WI38 (cell line): ENCODE measurements around the gene GUCY2D.
"Not testable (repeated sequence)": the region's sequence is repeated elsewhere in the genome, so short reads cannot be mapped to it uniquely, and the experiment has no call there.

Source experiments
- H3K4me3 ChIP-seq: 2 replicates; pipeline ENCODE4 v1.5.1; 2011; ENCODE audit warnings: low read depth, mild to moderate bottlenecking, control low read depth, low read length
- TF ChIP-seq, protein P1 (sequence below): IDR thresholded peaks from 2 replicates; pipeline ENCODE4 v1.5.1; 2012; ENCODE audit warnings: low read depth, mild to moderate bottlenecking, control low read depth, low read length

The GUCY2D gene

GRCh38 chr17:8057691-8058114 is 55.3 kb downstream of the GUCY2D start:
- TF ChIP-seq, protein P1, sequence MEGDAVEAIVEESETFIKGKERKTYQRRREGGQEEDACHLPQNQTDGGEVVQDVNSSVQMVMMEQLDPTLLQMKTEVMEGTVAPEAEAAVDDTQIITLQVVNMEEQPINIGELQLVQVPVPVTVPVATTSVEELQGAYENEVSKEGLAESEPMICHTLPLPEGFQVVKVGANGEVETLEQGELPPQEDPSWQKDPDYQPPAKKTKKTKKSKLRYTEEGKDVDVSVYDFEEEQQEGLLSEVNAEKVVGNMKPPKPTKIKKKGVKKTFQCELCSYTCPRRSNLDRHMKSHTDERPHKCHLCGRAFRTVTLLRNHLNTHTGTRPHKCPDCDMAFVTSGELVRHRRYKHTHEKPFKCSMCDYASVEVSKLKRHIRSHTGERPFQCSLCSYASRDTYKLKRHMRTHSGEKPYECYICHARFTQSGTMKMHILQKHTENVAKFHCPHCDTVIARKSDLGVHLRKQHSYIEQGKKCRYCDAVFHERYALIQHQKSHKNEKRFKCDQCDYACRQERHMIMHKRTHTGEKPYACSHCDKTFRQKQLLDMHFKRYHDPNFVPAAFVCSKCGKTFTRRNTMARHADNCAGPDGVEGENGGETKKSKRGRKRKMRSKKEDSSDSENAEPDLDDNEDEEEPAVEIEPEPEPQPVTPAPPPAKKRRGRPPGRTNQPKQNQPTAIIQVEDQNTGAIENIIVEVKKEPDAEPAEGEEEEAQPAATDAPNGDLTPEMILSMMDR: peak; percentile 61
- H3K4me3 ChIP-seq: no peak overlapping the region

GRCh38 chr17:8059131-8059530 is 56.7 kb downstream of the GUCY2D start:
- no peak overlapping the region for H3K4me3 ChIP-seq
- TF ChIP-seq, protein P1: no peak

- H3K4me3 ChIP-seq: no peak overlapping the region
- TF ChIP-seq, protein P1: peak; percentile 55
Measured at GRCh38 chr17:8060274-8060673, 57.9 kb downstream of the GUCY2D start.

GRCh38 chr17:8061851-8062250 is 59.4 kb downstream of the GUCY2D start:
- not testable (repeated sequence) for H3K4me3 ChIP-seq

DNA sequence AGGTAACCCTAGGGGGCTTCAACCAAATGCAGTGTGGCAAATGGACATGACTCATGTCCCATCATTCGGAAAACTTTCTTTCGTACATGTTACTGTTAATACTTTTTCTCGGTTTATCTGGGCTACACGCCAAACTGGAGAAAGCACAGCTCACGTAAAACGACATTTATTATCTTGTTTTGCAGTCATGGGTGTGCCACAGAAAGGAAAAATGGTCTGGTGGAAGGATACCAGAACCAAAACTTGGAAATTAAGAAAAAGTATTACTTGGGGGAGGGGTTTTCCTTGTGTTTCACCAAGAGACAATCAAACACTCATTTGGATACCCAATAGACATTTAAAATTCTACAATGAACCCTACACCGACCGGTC is 60.0 kb downstream of the GUCY2D start:
- H3K4me3 ChIP-seq: no peak overlapping the region
- TF ChIP-seq, protein P1: no peak

DNA sequence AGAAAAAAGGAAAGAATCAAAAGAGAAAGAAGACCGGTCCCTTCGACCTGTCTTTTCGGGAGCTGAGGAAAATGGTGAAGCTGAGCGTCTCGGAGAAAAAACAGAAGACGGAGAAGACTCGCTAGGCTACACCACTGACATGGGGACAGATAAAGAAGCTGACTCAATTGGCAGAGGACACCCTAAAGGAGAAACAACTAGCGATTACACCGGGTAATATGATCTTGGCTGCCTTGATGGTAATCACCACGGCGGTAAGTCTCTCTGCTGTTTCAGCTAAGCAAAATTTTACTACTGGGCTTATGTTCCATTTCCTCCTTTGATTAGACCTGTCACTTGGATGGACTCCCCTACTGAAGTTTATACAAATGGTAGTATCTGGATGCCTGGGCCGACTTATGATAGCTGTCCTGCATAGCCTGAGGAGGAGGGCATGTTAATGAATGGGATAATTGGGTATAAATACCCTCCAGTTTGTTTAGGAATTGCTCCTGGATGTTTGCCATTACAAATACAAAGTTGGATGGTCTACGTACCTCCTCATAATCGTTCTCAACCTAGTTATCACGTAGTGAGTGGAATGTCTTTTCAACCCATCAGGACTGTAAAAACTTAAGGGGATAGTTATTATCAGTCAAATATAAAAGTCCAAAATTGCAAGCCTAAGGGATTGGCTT is 60.5 kb downstream of the GUCY2D start:
- TF ChIP-seq, protein P1: no peak

GRCh38 chr17:8063761-8064534 is 61.5 kb downstream of the GUCY2D start:
- no peak overlapping the region for H3K4me3 ChIP-seq
- TF ChIP-seq, protein P1: no peak

More for the DNA sequence above, 60.5 kb downstream of the GUCY2D start:
- H3K4me3 ChIP-seq: no peak overlapping the region
